Activated CD8-positive, alpha-beta memory T cell treated with anti-CD3 and anti-CD28 coated beads, Interleukin-2, amount 50 U/mL, for 48 hours (primary cell): Measurements from ENCODE around the gene GALNT7.
"Not testable (repeated sequence)": the region's sequence is repeated elsewhere in the genome, so short reads cannot be mapped to it uniquely, and the experiment has no call there.

Source experiments
- DNase-seq: peaks from one replicate; pipeline ENCODE4 v3.0.0-alpha.2; 2020

The GALNT7 gene

GRCh38 chr4:173200103-173200884 lies 31.7 kb downstream of the GALNT7 start:
- no peak for DNase-seq

GRCh38 chr4:173202395-173202794 lies 33.8 kb downstream of the GALNT7 start:
- DNase-seq, result no peak

- no peak for DNase-seq
These were observed 37.0 kb downstream of the GALNT7 start for GRCh38 chr4:173205656-173206055.

GRCh38 chr4:173208420-173208819 lies 39.8 kb downstream of the GALNT7 start:
- DNase-seq, result no peak

- DNase-seq, result no peak
These were observed 42.6 kb downstream of the GALNT7 start for GRCh38 chr4:173211222-173211621.

- DNase-seq, result no peak
These were observed 43.2 kb downstream of the GALNT7 start for GRCh38 chr4:173211838-173212237.

GRCh38 chr4:173212379-173212778 lies 43.8 kb downstream of the GALNT7 start:
- DNase-seq, result no peak

GRCh38 chr4:173213296-173213695 lies 44.7 kb downstream of the GALNT7 start:
- no peak for DNase-seq

- no peak for DNase-seq
These were observed 45.6 kb downstream of the GALNT7 start for GRCh38 chr4:173214231-173214630.

GRCh38 chr4:173214661-173215060 lies 46.0 kb downstream of the GALNT7 start:
- DNase-seq, result no peak

GRCh38 chr4:173217075-173217474 lies 48.5 kb downstream of the GALNT7 start:
- no peak for DNase-seq

- DNase-seq, result no peak
These were observed 49.1 kb downstream of the GALNT7 start for GRCh38 chr4:173217727-173218126.

- DNase-seq, result no peak
These were observed 50.0 kb downstream of the GALNT7 start for GRCh38 chr4:173218411-173219125.

GRCh38 chr4:173219126-173219437 lies 50.5 kb downstream of the GALNT7 start:
- not testable (repeated sequence) for DNase-seq

GRCh38 chr4:173223743-173224142 lies 55.1 kb downstream of the GALNT7 start:
- no peak for DNase-seq

GRCh38 chr4:173226401-173226888 lies 57.8 kb downstream of the GALNT7 start:
- no peak for DNase-seq

GRCh38 chr4:173227756-173228155 lies 59.1 kb downstream of the GALNT7 start:
- no peak for DNase-seq

GRCh38 chr4:173230062-173230461 lies 61.5 kb downstream of the GALNT7 start:
- DNase-seq, result no peak

GRCh38 chr4:173231916-173232315 lies 63.3 kb downstream of the GALNT7 start:
- no peak for DNase-seq

- no peak for DNase-seq
These were observed 65.2 kb downstream of the GALNT7 start for GRCh38 chr4:173233857-173234256.

- no peak for DNase-seq
These were observed 66.4 kb downstream of the GALNT7 start for GRCh38 chr4:173235050-173235449.

GRCh38 chr4:173236301-173236700 lies 67.7 kb downstream of the GALNT7 start:
- DNase-seq, result no peak

- no peak for DNase-seq
These were observed 68.5 kb downstream of the GALNT7 start for GRCh38 chr4:173237152-173237551.

- DNase-seq, result no peak
These were observed 69.2 kb downstream of the GALNT7 start for GRCh38 chr4:173237762-173238161.
